Measurements from ENCODE around the gene GGT6. TPM values are rescaled to one million over a fixed set of nuclear protein-coding genes. Genes with fewer than 3 reads are reported as not detected.

Gene GGT6
- polyA plus RNA-seq, 3 donors: not detected

DNA sequence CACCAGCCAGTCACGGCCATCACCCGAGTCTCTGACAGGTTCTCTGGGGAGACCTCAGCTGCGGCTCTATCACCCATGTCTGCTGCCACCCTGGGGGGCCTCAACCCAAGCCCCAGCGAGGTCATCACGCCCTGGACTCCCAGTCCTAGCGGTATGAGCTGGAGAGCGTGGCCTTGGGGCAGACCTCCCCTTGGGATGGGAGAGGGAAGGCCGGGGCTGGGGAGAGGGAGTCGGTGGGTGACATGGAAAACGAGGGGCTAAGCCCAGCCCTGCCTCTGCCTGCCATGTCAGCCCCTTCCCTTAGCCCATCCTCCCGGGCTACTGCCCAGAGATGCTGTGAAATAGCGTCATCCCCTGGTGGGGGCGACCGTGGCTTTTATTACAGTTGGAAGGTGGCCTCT, 32.6 kb upstream of the GGT6 start:
- peaks cover 4 to 6% of the 10 kb centered on the region in 2 donors for H3K4me1 ChIP-seq (ENCODE audit: control insufficient read depth in 1 of 2, insufficient read depth in 2 of 2, low read length in 2 of 2)
- no peak overlapping the region for H3K4me3 ChIP-seq (replicated peaks in 1 of 3; ENCODE audit: low read depth in 2 of 3, low read length in 3 of 3)
- H3K79me2 ChIP-seq (ENCODE audit: insufficient read depth, low read length): no peaks in the 10 kb centered on the region
- no peak overlapping the region for H3K9ac ChIP-seq (ENCODE audit: insufficient read depth, low read length, poor library complexity, severe bottlenecking)
- 93% methylated on average over 8 of the region's 14 CpGs for WGBS (ENCODE audit: insufficient coverage)
- no peaks in the 10 kb centered on the region for H3K9me3 ChIP-seq (replicated peaks in 1 of 2; ENCODE audit: control insufficient read depth in 1 of 2, insufficient read depth in 1 of 2, low read length in 2 of 2)
- Mint-ChIP-seq H3K4me1 (peaks cover 7% of the 10 kb centered on the region), H3K4me3 (no peak overlapping the region), H3K36me3 (no peaks in the 10 kb centered on the region), H3K27me3 (ENCODE audit: low read depth in 3 of 3) (peaks cover 10 to 25% (median 18%) of the 10 kb centered on the region in 3 donors), H3K9me3 (no peaks in the 10 kb centered on the region), H3K27ac (no peak overlapping the region)
- H3K36me3 ChIP-seq (replicated peaks in 1 of 2; ENCODE audit: control insufficient read depth in 1 of 2, insufficient read depth in 2 of 2, low read length in 2 of 2): no peaks in the 10 kb centered on the region
- TF ChIP-seq, protein P1, sequence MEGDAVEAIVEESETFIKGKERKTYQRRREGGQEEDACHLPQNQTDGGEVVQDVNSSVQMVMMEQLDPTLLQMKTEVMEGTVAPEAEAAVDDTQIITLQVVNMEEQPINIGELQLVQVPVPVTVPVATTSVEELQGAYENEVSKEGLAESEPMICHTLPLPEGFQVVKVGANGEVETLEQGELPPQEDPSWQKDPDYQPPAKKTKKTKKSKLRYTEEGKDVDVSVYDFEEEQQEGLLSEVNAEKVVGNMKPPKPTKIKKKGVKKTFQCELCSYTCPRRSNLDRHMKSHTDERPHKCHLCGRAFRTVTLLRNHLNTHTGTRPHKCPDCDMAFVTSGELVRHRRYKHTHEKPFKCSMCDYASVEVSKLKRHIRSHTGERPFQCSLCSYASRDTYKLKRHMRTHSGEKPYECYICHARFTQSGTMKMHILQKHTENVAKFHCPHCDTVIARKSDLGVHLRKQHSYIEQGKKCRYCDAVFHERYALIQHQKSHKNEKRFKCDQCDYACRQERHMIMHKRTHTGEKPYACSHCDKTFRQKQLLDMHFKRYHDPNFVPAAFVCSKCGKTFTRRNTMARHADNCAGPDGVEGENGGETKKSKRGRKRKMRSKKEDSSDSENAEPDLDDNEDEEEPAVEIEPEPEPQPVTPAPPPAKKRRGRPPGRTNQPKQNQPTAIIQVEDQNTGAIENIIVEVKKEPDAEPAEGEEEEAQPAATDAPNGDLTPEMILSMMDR (IDR thresholded peaks at IDR 0.05): no peak
- no peak overlapping the region for H3K27ac ChIP-seq (ENCODE audit: low read depth in 1 of 2, low read length in 2 of 2)
- H3K27me3 ChIP-seq (ENCODE audit: control insufficient read depth in 2 of 2, insufficient read depth in 2 of 2, low read length in 2 of 2): peaks cover 0 to 3% of the 10 kb centered on the region in 2 donors
- intact Hi-C loops (cut with micrococcal nuclease): no loop called here
- H3K4me2 ChIP-seq (replicated peaks; ENCODE audit: extremely low read depth, low read length, poor library complexity, severe bottlenecking): no peak overlapping the region
- no peak for DNase-seq
- no peaks in the 10 kb centered on the region for H4K20me1 ChIP-seq (ENCODE audit: insufficient read depth, low read length)
- H2AFZ ChIP-seq (ENCODE audit: insufficient read depth, low read depth, low read length, poor library complexity, severe bottlenecking): no peak overlapping the region

DNA sequence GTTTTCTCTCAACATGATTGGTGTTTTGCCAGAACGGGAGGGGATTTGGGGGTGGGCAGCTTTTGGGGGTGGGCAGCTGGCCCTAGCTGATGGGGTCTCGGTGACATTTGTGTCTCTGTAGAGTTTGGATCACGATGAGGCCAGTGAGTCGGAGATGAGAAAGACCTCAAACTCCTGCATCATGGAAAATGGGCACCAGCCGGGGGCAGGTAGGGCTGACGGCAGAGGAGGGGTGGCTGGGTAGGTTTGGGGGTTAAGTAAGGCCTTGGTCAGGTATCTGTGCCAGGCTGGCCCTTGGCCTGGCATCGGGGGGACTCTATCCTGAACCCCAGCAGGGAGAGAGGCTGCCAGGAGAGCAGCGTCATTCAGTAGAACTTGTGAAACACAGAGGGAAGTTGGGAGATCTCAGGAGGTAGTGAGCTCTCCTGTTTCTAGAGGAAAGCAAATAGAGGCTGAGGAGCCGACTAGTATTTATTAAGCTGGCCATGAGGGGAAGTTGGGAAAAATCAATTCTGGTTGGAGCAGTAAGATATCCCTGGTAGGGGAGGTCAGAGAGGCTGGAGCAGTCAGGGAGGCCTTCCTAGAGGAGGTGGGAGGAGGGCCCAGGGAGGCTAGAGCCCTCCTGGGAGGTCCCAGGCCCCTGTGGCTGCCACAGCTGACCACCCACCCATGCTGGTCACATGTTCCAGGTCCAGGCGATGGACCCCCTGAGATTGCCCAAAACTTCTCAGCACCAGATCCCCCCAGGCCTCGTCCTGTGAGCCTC, 32.0 kb upstream of the GGT6 start:
- Mint-ChIP-seq H3K27me3 (ENCODE audit: low read depth in 3 of 3) (peaks cover 10 to 25% (median 18%) of the 10 kb centered on the region in 3 donors), H3K27ac (no peak overlapping the region), H3K4me1 (peaks cover 7% of the 10 kb centered on the region), H3K36me3 (no peaks in the 10 kb centered on the region), H3K4me3 (no peak overlapping the region), H3K9me3 (no peaks in the 10 kb centered on the region)
- Histone ChIP-seq H4K20me1 (ENCODE audit: insufficient read depth, low read length) (no peaks in the 10 kb centered on the region), H2AFZ (ENCODE audit: insufficient read depth, low read depth, low read length, poor library complexity, severe bottlenecking) (no peak overlapping the region), H3K4me2 (replicated peaks; ENCODE audit: extremely low read depth, low read length, poor library complexity, severe bottlenecking) (no peak overlapping the region), H3K27ac (ENCODE audit: low read depth in 1 of 2, low read length in 2 of 2) (no peak overlapping the region), H3K79me2 (ENCODE audit: insufficient read depth, low read length) (no peaks in the 10 kb centered on the region), H3K27me3 (ENCODE audit: control insufficient read depth in 2 of 2, insufficient read depth in 2 of 2, low read length in 2 of 2) (peaks cover 0 to 7% of the 10 kb centered on the region in 2 donors), H3K36me3 (replicated peaks in 1 of 2; ENCODE audit: control insufficient read depth in 1 of 2, insufficient read depth in 2 of 2, low read length in 2 of 2) (no peaks in the 10 kb centered on the region), H3K4me1 (ENCODE audit: control insufficient read depth in 1 of 2, insufficient read depth in 2 of 2, low read length in 2 of 2) (peaks cover 4 to 6% of the 10 kb centered on the region in 2 donors), H3K4me3 (replicated peaks in 1 of 3; ENCODE audit: low read depth in 2 of 3, low read length in 3 of 3) (no peak overlapping the region), H3K9me3 (replicated peaks in 1 of 2; ENCODE audit: control insufficient read depth in 1 of 2, insufficient read depth in 1 of 2, low read length in 2 of 2) (no peaks in the 10 kb centered on the region), H3K9ac (ENCODE audit: insufficient read depth, low read length, poor library complexity, severe bottlenecking) (no peak overlapping the region)
- TF ChIP-seq, protein P1 (IDR thresholded peaks at IDR 0.05): no peak
- intact Hi-C loops (cut with micrococcal nuclease): no loop called here
- WGBS (ENCODE audit: insufficient coverage): 90% methylated on average over 11 of the region's 11 CpGs
- DNase-seq: no peak

Measured in CD14-positive monocyte (primary cell).